IMR-90 (cell line): ENCODE results near the gene TMEM54.

ENCODE experiments used
- CEBPB ChIP-seq: IDR thresholded peaks from 2 replicates; pipeline ENCODE4 v1.6.1; 2012; ENCODE audit warnings: low read depth, low read length, improper control_type of control experiment
- CHD1 ChIP-seq: IDR thresholded peaks from 2 replicates; pipeline ENCODE4 v1.6.1; 2012; ENCODE audit warnings: low read depth, low read length, improper control_type of control experiment
- CTCF ChIP-seq: conservative IDR thresholded peaks from 2 replicates; pipeline ENCODE4 v1.5.1; 2012; ENCODE audit warnings: mild to moderate bottlenecking, low read depth, low read length, improper control_type of control experiment
- ELK1 ChIP-seq: fragments of 150-350 bp; IDR thresholded peaks from 2 replicates; pipeline ENCODE4 v1.6.1; 2016; ENCODE audit warnings: low read depth, mild to moderate bottlenecking, low read length, moderate library complexity, borderline replicate concordance
- FOS ChIP-seq: fragments of 150-350 bp; IDR thresholded peaks from 2 replicates; pipeline ENCODE4 v1.6.1; 2016; ENCODE audit warnings: low read depth, low read length
- MAFK ChIP-seq: IDR thresholded peaks from 2 replicates; pipeline ENCODE4 v1.6.1; 2012; ENCODE audit warnings: low read depth, low read length, improper control_type of control experiment
- MAZ ChIP-seq: IDR thresholded peaks from 2 replicates; pipeline ENCODE4 v1.6.1; 2012; ENCODE audit warnings: low read depth, mild to moderate bottlenecking, low read length, improper control_type of control experiment, moderate library complexity, borderline replicate concordance
- MXI1 ChIP-seq: IDR thresholded peaks from 2 replicates; pipeline ENCODE4 v1.6.1; 2012; ENCODE audit warnings: low read depth, mild to moderate bottlenecking, low read length, moderate library complexity, borderline replicate concordance
- NFE2L2 ChIP-seq: fragments of 150-350 bp; IDR thresholded peaks from 2 replicates; pipeline ENCODE4 v1.6.1; 2016; ENCODE audit warnings: low read depth, mild to moderate bottlenecking, low read length
- POLR2A ChIP-seq: IDR thresholded peaks from 2 replicates; pipeline ENCODE4 v1.6.1; 2012; ENCODE audit warnings: mild to moderate bottlenecking, low read depth, low read length
- RCOR1 ChIP-seq: IDR thresholded peaks from 2 replicates; pipeline ENCODE4 v1.6.1; 2012; ENCODE audit warnings: mild to moderate bottlenecking, low read length, improper control_type of control experiment; ENCODE audit not compliant: insufficient replicate concordance
- RFX5 ChIP-seq: IDR thresholded peaks from 2 replicates; pipeline ENCODE4 v1.8.0; 2012; ENCODE audit warnings: low read depth, mild to moderate bottlenecking, low read length, moderate library complexity
- SMC3 ChIP-seq: fragments of 150-350 bp; IDR thresholded peaks from 2 replicates; pipeline ENCODE4 v1.6.1; 2016; ENCODE audit warnings: low read depth, mild to moderate bottlenecking, antibody characterized with exemption, low read length, moderate library complexity
- USF2 ChIP-seq: fragments of 150-350 bp; IDR thresholded peaks from 2 replicates; pipeline ENCODE4 v1.6.1; 2017; ENCODE audit warnings: mild to moderate bottlenecking, antibody characterized with exemption, low read length, low read depth

GRCh38 chr1:32928285-32928684 is 27.1 kb upstream of the TMEM54 start:
- TF ChIP-seq CTCF, result no peak
- no peak for TF ChIP-seq MAFK
- no peak for TF ChIP-seq SMC3
- no peak for TF ChIP-seq NFE2L2
- no peak for TF ChIP-seq POLR2A
- TF ChIP-seq CEBPB, result no peak
- no peak for TF ChIP-seq ELK1
- TF ChIP-seq USF2, result no peak
- no peak for TF ChIP-seq CHD1
- no peak for TF ChIP-seq MXI1
- no peak for TF ChIP-seq FOS
- TF ChIP-seq RFX5, result no peak
- no peak for TF ChIP-seq RCOR1
- no peak for TF ChIP-seq MAZ
